Bronchial epithelial cell (primary cell): ENCODE data around the gene MARCHF5. TPM values are rescaled to one million over a fixed set of nuclear protein-coding genes. Genes with fewer than 3 reads are reported as not detected.

Experiments used
- DNase-seq: peaks from one replicate; pipeline ENCODE4 v3.0.0-alpha.2; 2010; ENCODE audit warnings: low read depth
- FAIRE-seq: peaks from 2 replicates; lab custom pipeline; 2011; peaks lifted over from hg19 to GRCh38; lab: Jason Lieb, UNC
- H3K27me3 ChIP-seq: 2 replicates; pipeline ENCODE4 v1.5.1; 2011; ENCODE audit warnings: low read length; ENCODE audit not compliant: control insufficient read depth, insufficient read depth
- H3K36me3 ChIP-seq: 2 replicates; pipeline ENCODE4 v1.5.1; 2011; ENCODE audit warnings: low read length; ENCODE audit not compliant: control insufficient read depth, insufficient read depth
- H3K4me3 ChIP-seq: 2 replicates; pipeline ENCODE4 v1.5.1; 2011; ENCODE audit warnings: mild to moderate bottlenecking, low read depth, low read length, control low read depth
- total RNA-seq: library from RNA; depleted of rRNA; stranded (reverse); fragments of >200 nt; gene quantifications from 2 replicates; pipeline ENCODE4 v1.2.1, GENCODE V29; 2014
- TF ChIP-seq, protein P1 (sequence below): IDR thresholded peaks from 2 replicates; pipeline ENCODE4 v1.5.1; 2011; ENCODE audit warnings: mild to moderate bottlenecking, moderate library complexity, low read length, control low read depth, inconsistent platforms; ENCODE audit not compliant: insufficient read depth, severe bottlenecking

The MARCHF5 gene
- total RNA-seq, 1 donor from 2014 or later = 23.2 TPM

DNA sequence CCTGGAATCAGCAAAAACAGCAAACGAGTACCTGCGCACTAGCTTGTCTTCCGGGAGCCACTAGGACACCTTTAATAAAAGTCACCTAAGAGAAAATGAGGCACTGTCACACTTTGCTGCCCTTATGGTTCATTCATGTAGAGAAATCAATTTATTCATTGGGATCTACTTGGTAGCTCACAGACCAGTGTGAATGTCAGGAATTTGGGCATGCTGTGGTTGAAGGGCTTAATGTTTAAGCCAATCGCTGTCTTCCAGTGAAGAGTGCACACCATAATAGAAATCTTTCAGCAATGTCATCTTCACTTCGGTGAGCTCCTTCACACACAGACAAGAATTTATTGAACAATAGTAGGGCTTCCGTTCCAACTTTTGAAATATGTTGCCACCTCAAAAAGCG lies 65.1 kb downstream of the MARCHF5 start:
- TF ChIP-seq, protein P1, sequence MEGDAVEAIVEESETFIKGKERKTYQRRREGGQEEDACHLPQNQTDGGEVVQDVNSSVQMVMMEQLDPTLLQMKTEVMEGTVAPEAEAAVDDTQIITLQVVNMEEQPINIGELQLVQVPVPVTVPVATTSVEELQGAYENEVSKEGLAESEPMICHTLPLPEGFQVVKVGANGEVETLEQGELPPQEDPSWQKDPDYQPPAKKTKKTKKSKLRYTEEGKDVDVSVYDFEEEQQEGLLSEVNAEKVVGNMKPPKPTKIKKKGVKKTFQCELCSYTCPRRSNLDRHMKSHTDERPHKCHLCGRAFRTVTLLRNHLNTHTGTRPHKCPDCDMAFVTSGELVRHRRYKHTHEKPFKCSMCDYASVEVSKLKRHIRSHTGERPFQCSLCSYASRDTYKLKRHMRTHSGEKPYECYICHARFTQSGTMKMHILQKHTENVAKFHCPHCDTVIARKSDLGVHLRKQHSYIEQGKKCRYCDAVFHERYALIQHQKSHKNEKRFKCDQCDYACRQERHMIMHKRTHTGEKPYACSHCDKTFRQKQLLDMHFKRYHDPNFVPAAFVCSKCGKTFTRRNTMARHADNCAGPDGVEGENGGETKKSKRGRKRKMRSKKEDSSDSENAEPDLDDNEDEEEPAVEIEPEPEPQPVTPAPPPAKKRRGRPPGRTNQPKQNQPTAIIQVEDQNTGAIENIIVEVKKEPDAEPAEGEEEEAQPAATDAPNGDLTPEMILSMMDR = no peak
- Histone ChIP-seq H3K4me3 (no peak overlapping the region), H3K36me3 (no peaks in the 10 kb centered on the region), H3K27me3 (no peaks in the 10 kb centered on the region)
- no peak for FAIRE-seq
- DNase-seq = no peak

DNA sequence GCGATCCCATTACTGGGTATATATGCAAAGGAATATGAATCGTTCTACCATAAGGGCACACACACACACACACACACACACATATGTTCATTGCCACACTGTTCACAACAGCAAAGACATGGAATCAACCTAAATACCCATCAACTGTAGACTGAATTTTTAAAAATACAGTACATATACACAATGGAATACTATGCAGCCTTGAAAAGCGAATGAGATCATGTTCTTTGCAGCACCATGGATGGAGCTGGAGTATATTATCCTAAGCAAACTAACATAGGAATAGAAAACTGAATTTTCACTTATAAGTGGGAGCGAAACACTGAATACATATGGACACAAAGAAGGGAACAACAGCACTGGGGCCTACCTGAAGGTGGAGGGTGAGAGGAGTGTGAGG lies 72.5 kb downstream of the MARCHF5 start:
- H3K4me3 ChIP-seq = no peak overlapping the region
- TF ChIP-seq, protein P1 = no peak
- no peaks in the 10 kb centered on the region for H3K36me3 ChIP-seq
- no peaks in the 10 kb centered on the region for H3K27me3 ChIP-seq
- no peak for FAIRE-seq
- DNase-seq = no peak

DNA sequence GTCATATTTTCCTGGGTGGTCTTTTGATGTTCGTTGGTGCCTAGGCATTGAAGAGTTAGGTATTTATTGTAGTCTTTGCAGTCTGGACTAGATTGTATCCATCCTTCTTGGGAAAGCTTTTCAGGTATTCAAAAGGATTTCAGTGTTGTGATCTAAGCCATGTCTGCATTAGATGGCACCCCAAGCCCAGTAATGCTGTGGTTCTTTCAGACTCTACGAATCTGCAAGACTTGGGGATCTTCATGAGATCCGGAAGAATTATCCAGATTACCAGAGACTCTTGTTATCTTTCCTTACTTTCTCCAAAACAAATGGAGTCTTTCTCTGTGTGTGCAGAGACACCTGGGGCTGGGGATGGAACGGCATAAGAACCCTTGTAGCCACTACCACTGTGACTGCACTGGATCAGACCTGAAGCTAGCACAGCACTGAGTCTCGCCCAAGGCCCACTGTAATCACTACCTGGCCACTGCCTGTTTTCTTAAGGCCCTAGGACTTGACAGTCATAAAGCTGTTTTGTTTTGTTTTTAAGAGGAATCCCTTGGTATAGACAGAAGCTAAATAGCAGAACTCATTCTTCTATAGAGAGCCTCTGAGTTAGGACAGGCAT lies 75.5 kb downstream of the MARCHF5 start:
- Histone ChIP-seq H3K36me3 (no peaks in the 10 kb centered on the region), H3K4me3 (no peak overlapping the region)
- FAIRE-seq = no peak

DNA sequence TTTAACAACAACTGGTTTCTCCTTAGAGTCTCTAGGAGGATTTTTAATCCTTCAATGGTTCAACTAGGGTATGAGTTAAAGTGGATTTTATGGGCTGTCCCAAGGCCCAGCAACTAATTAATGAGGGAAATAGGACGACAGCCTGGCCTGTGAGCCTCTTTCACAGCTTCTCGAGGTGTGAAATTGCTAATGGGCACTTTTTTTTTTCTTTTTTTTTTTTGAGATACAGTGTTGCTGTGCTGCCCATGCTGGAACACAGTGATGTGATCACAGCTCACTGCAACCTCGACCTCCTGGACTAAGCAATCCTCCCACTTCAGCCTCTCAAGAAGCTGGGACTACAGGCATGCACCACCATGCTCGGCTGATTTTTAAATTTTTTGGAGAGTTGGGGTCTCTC lies 87.0 kb downstream of the MARCHF5 start:
- no peak for FAIRE-seq

More for the DNA sequence above, 75.5 kb downstream of the MARCHF5 start:
- TF ChIP-seq, protein P1 = no peak
- no peaks in the 10 kb centered on the region for H3K27me3 ChIP-seq
- DNase-seq = no peak

DNA sequence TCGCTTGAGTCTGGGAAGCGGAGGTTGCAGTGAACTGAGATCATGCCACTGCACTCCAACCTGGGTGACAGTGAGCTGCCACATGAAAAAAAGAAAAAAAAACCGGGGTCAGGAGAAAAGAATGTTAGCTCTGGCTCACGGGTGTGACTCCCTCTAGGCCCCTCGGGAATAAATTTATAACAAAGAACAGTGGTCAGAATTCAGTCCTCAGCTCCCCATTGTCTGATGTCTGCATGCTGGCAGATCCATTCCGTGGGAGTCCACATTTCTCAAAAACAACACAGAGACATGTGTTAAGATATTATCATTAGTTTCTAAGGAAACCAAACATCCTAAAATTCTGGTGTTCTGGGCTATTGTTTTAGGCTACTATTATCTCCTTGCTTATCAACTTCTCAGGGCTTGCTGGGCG lies 90.6 kb downstream of the MARCHF5 start:
- TF ChIP-seq, protein P1 = no peak
- DNase-seq (no peak), FAIRE-seq (no peak)
- Histone ChIP-seq H3K36me3 (no peaks in the 10 kb centered on the region), H3K4me3 (no peak overlapping the region), H3K27me3 (no peaks in the 10 kb centered on the region)

More for the DNA sequence above, 87.0 kb downstream of the MARCHF5 start:
- no peak for DNase-seq
- TF ChIP-seq, protein P1 = no peak
- Histone ChIP-seq H3K36me3 (no peaks in the 10 kb centered on the region), H3K4me3 (no peak overlapping the region), H3K27me3 (no peaks in the 10 kb centered on the region)

DNA sequence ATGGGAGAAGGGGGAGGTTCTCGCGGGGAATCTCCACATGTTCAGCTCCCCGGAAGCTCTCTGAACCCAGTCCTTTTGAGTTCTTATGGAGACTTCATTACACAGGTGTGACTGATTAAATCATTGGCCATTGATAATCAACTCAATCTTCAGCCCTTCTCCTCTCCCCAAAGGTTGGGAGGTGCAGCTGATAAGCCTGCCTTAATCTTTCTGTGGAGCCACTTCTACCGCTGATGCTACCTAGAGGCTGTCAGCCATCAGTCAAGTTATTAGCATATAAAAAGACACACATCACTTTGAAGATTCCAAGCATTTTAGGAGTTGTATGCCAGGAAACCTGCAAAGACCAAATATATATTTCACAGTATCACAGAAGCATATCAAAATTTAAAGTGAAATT lies 91.7 kb downstream of the MARCHF5 start:
- no peak overlapping the region for H3K4me3 ChIP-seq
- FAIRE-seq = no peak
- TF ChIP-seq, protein P1 = no peak
- H3K36me3 ChIP-seq = no peaks in the 10 kb centered on the region
- H3K27me3 ChIP-seq = no peaks in the 10 kb centered on the region
- DNase-seq = no peak
